Activated naive CD4-positive, alpha-beta T cell treated with anti-CD3 and anti-CD28 coated beads, Interleukin-2, amount 50 U/mL, for 72 hours (primary cell): ENCODE results near the gene MAP3K7. TPM values are rescaled to one million over a fixed set of nuclear protein-coding genes. Genes with fewer than 3 reads are reported as not detected.
A peak's percentile ranks its signal among the peaks of the same experiment; 100 is the strongest.
"Not testable (repeated sequence)": the region's sequence is repeated elsewhere in the genome, so short reads cannot be mapped to it uniquely, and the experiment has no call there.

Source experiments
- ATAC-seq, 2 donors: fragments of 150-1000 bp; cut with Tn5 transposase; 2 replicates each; pipeline ENCODE4 v1.10.0; 2021; ENCODE audit warnings: mild to moderate bottlenecking in 2 of 2, moderate library complexity in 2 of 2
- DNase-seq, 2 donors: peaks; one replicate each; pipeline ENCODE4 v3.0.0; 2021 to 2022; ENCODE audit warnings: low spot score in 2 of 2
- H3K27ac Mint-ChIP-seq, 2 donors: one replicate each; pipeline ENCODE4 v1.8.0; 2022; ENCODE audit warnings: mild to moderate bottlenecking in 2 of 2, mixed read lengths in 2 of 2
- H3K36me3 Mint-ChIP-seq, 2 donors: one replicate each; pipeline ENCODE4 v1.8.0; 2022; ENCODE audit warnings: mixed read lengths in 2 of 2
- H3K9me3 Mint-ChIP-seq, 2 donors: one replicate each; pipeline ENCODE4 v1.8.0; 2022; ENCODE audit warnings: mixed read lengths in 2 of 2
- total RNA-seq, 2 donors: library from RNA; stranded (reverse); gene quantifications; one replicate each; pipeline ENCODE4 v1.2.3, GENCODE V29; 2022

The MAP3K7 gene
- total RNA-seq, 2 donors from 2014 or later, result 34.5 to 36.4 TPM

GRCh38 chr6:90584636-90585255 lies 2.1 kb downstream of the MAP3K7 start:
- DNase-seq (no peak), ATAC-seq (no peak)
- peaks cover 6 to 15% of the 10 kb centered on the region in 2 donors for H3K36me3 Mint-ChIP-seq
- no peaks in the 10 kb centered on the region for H3K9me3 Mint-ChIP-seq
- H3K27ac Mint-ChIP-seq, result peak overlapping the region in 1 of 2 donors; percentile 22

- peaks cover 6 to 15% of the 10 kb centered on the region in 2 donors for H3K36me3 Mint-ChIP-seq
- H3K27ac Mint-ChIP-seq, result peak overlapping the region; percentile 65 to 82
- ATAC-seq (no peak), DNase-seq (no peak)
- no peaks in the 10 kb centered on the region for H3K9me3 Mint-ChIP-seq
Observed at GRCh38 chr6:90583836-90584481, 2.9 kb downstream of the MAP3K7 start.

- Mint-ChIP-seq H3K9me3 (no peaks in the 10 kb centered on the region), H3K36me3 (peaks cover 6 to 15% of the 10 kb centered on the region in 2 donors), H3K27ac (peak overlapping the region; percentile 65 to 82)
- ATAC-seq, result peak; percentile 7 to 35
- no peak for DNase-seq
Observed at GRCh38 chr6:90583179-90583835, 3.6 kb downstream of the MAP3K7 start.

- no peak for ATAC-seq
- H3K9me3 Mint-ChIP-seq, result no peaks in the 10 kb centered on the region
- no peak overlapping the region for H3K27ac Mint-ChIP-seq
Observed at GRCh38 chr6:90581146-90581545, 5.7 kb downstream of the MAP3K7 start.

GRCh38 chr6:90578894-90579549 lies 7.8 kb downstream of the MAP3K7 start:
- Mint-ChIP-seq H3K9me3 (no peaks in the 10 kb centered on the region), H3K27ac (no peak overlapping the region), H3K36me3 (no peaks in the 10 kb centered on the region)
- no peak for ATAC-seq
- DNase-seq, result no peak

More at GRCh38 chr6:90581146-90581545, 5.7 kb downstream of the MAP3K7 start:
- peaks cover 2 to 6% of the 10 kb centered on the region in 2 donors for H3K36me3 Mint-ChIP-seq
- DNase-seq, result no peak

GRCh38 chr6:90575267-90575666 lies 11.6 kb downstream of the MAP3K7 start:
- DNase-seq, result no peak
- ATAC-seq, result no peak
- Mint-ChIP-seq H3K27ac (peak overlapping the region in 1 of 2 donors; percentile 23), H3K9me3 (no peaks in the 10 kb centered on the region), H3K36me3 (no peaks in the 10 kb centered on the region)

GRCh38 chr6:90574610-90575009 lies 12.3 kb downstream of the MAP3K7 start:
- H3K27ac Mint-ChIP-seq, result no peak overlapping the region
- peaks cover 0 to 4% of the 10 kb centered on the region in 2 donors for H3K36me3 Mint-ChIP-seq
- H3K9me3 Mint-ChIP-seq, result no peaks in the 10 kb centered on the region
- no peak for DNase-seq
- ATAC-seq, result no peak

- Mint-ChIP-seq H3K9me3 (no peaks in the 10 kb centered on the region), H3K27ac (no peak overlapping the region), H3K36me3 (peaks cover 0 to 13% of the 10 kb centered on the region in 2 donors)
- no peak for ATAC-seq
- DNase-seq, result no peak
Observed at GRCh38 chr6:90573624-90574023, 13.2 kb downstream of the MAP3K7 start.

GRCh38 chr6:90572856-90573255 lies 14.0 kb downstream of the MAP3K7 start:
- H3K36me3 Mint-ChIP-seq, result peaks cover 0 to 18% of the 10 kb centered on the region in 2 donors
- no peaks in the 10 kb centered on the region for H3K9me3 Mint-ChIP-seq
- no peak for DNase-seq
- no peak for ATAC-seq
- no peak overlapping the region for H3K27ac Mint-ChIP-seq

GRCh38 chr6:90569223-90569622 lies 17.6 kb downstream of the MAP3K7 start:
- ATAC-seq, result no peak
- no peak overlapping the region for H3K27ac Mint-ChIP-seq
- DNase-seq, result no peak
- H3K9me3 Mint-ChIP-seq, result peaks cover 0 to 4% of the 10 kb centered on the region in 2 donors
- peaks cover 15 to 40% of the 10 kb centered on the region in 2 donors for H3K36me3 Mint-ChIP-seq

GRCh38 chr6:90567682-90568081 lies 19.2 kb downstream of the MAP3K7 start:
- H3K27ac Mint-ChIP-seq, DNase-seq, ATAC-seq, H3K9me3 Mint-ChIP-seq: not testable (repeated sequence)
- H3K36me3 Mint-ChIP-seq, result peaks cover 24 to 40% of the 10 kb centered on the region in 2 donors

- not testable (repeated sequence) for ATAC-seq, H3K9me3 Mint-ChIP-seq, DNase-seq
- Mint-ChIP-seq H3K36me3 (peaks cover 17 to 25% of the 10 kb centered on the region in 2 donors), H3K27ac (peak overlapping the region in 1 of 2 donors; percentile 59)
Observed at GRCh38 chr6:90562341-90562740, 24.5 kb downstream of the MAP3K7 start.

GRCh38 chr6:90559931-90560330 lies 26.9 kb downstream of the MAP3K7 start:
- DNase-seq (no peak), ATAC-seq (no peak)
- H3K9me3 Mint-ChIP-seq, result peaks cover 0 to 4% of the 10 kb centered on the region in 2 donors
- peak overlapping the region in 1 of 2 donors; percentile 11 for H3K27ac Mint-ChIP-seq
- peaks cover 5 to 17% of the 10 kb centered on the region in 2 donors for H3K36me3 Mint-ChIP-seq

- H3K9me3 Mint-ChIP-seq, result no peaks in the 10 kb centered on the region
- ATAC-seq (no peak), DNase-seq (no peak)
- H3K36me3 Mint-ChIP-seq, result peaks cover 0 to 5% of the 10 kb centered on the region in 2 donors
- no peak overlapping the region for H3K27ac Mint-ChIP-seq
Observed at GRCh38 chr6:90557006-90557405, 29.9 kb downstream of the MAP3K7 start.

GRCh38 chr6:90547991-90548390 lies 38.9 kb downstream of the MAP3K7 start:
- no peak overlapping the region for H3K27ac Mint-ChIP-seq
- no peaks in the 10 kb centered on the region for H3K9me3 Mint-ChIP-seq
- H3K36me3 Mint-ChIP-seq, result peaks cover 14 to 22% of the 10 kb centered on the region in 2 donors
- DNase-seq (no peak), ATAC-seq (no peak)

- ATAC-seq (no peak), DNase-seq (no peak)
- no peak overlapping the region for H3K27ac Mint-ChIP-seq
- no peaks in the 10 kb centered on the region for H3K9me3 Mint-ChIP-seq
- H3K36me3 Mint-ChIP-seq, result peaks cover 14 to 22% of the 10 kb centered on the region in 2 donors
Observed at GRCh38 chr6:90547079-90547478, 39.8 kb downstream of the MAP3K7 start.

- H3K27ac Mint-ChIP-seq, result no peak overlapping the region
- H3K36me3 Mint-ChIP-seq, result peaks cover 14 to 22% of the 10 kb centered on the region in 2 donors
- ATAC-seq (peak in 1 of 2 donors; percentile 48), DNase-seq (no peak)
- no peaks in the 10 kb centered on the region for H3K9me3 Mint-ChIP-seq
Observed at GRCh38 chr6:90545448-90545847, 41.4 kb downstream of the MAP3K7 start.
